HepG2 (cell line): ENCODE measurements around the gene EFCAB8. TPM values are rescaled to one million over a fixed set of nuclear protein-coding genes. Genes with fewer than 3 reads are reported as not detected.

Experiments used
- ATAC-seq: fragments of 200-7000 bp; cut with Tn5 transposase; 3 replicates; pipeline ENCODE4 v1.9.1; 2020; ENCODE audit warnings: mild to moderate bottlenecking, moderate library complexity
- BruUV-seq: library from RNA; stranded (reverse); fragments of 400-500 nt; replicated peaks from 2 replicates; lab custom pipeline; 2021; lab: Mats Ljungman, UMichigan
- CTCF ChIA-PET: fragments of 300-600 bp; formaldehyde crosslinking; extraction: SDS; loops from one replicate; lab custom pipeline; 2021; ENCODE audit warnings: low total read pairs, inconsistent platforms, low intra/inter-chr PET ratio; lab: Yijun Ruan, JAX
- POLR2A ChIA-PET: fragments of 350-600 bp; sonication (Branson Sonifier 250); formaldehyde crosslinking; loops from one replicate; lab custom pipeline; 2020; ENCODE audit warnings: antibody characterized with exemption, inconsistent platforms; lab: Yijun Ruan, JAX
- DNase-seq: peaks from one replicate; pipeline ENCODE4 v3.0.0-alpha.2; 2015; ENCODE audit warnings: low spot score
- FAIRE-seq: peaks from 3 replicates; lab custom pipeline; 2011; peaks lifted over from hg19 to GRCh38; lab: Jason Lieb, UNC
- H2AFZ ChIP-seq: one replicate; pipeline ENCODE4 v1.6.1; 2011; ENCODE audit warnings: low read length, inconsistent platforms
- H3K27ac ChIP-seq: fragments of 300-600 bp; 3 replicates; pipeline ENCODE4 v1.8.0; 2011; ENCODE audit warnings: mixed run types, mild to moderate bottlenecking, mixed read lengths, low read length, inconsistent platforms; ENCODE audit not compliant: insufficient read depth; ENCODE audit errors: extremely low read length
- H3K27me3 ChIP-seq, 2 experiments: fragments of 200-600 bp in 1 of 2; 2 replicates in 1 of 2; 3 replicates in 1 of 2; pipeline versions ENCODE4 v1.6.0 to v1.8.0; 2011; ENCODE audit warnings: low read length in 2 of 2, mild to moderate bottlenecking in 2 of 2, moderate library complexity in 2 of 2, inconsistent platforms in 1 of 2; ENCODE audit not compliant: insufficient read depth in 2 of 2, control insufficient read depth in 1 of 2
- H3K36me3 ChIP-seq, 2 experiments: fragments of 200-600 bp in 1 of 2; replicated peaks in 1 of 2; 2 replicates in 1 of 2; 3 replicates in 1 of 2; pipeline versions ENCODE4 v1.5.1 to v1.8.0; 2011; ENCODE audit warnings: low read length in 2 of 2, inconsistent platforms in 1 of 2; ENCODE audit not compliant: insufficient read depth in 2 of 2, control insufficient read depth in 1 of 2
- H3K4me1 ChIP-seq: 2 replicates; pipeline ENCODE4 v1.5.1; 2012; ENCODE audit warnings: low read length, inconsistent platforms; ENCODE audit not compliant: insufficient read depth
- H3K4me2 ChIP-seq: 2 replicates; pipeline ENCODE4 v1.6.0; 2011; ENCODE audit warnings: low read depth, low read length, inconsistent platforms
- H3K4me3 ChIP-seq, 3 experiments: fragments of 200-600 bp in 1 of 3; sonication (generic), shearing (Covaris generic) in 1 of 3; replicated peaks in 1 of 3; 2 replicates each; pipeline ENCODE4 v1.5.1; 2011 to 2016; ENCODE audit warnings: low read length in 3 of 3, inconsistent platforms in 2 of 3, low read depth in 2 of 3, mild to moderate bottlenecking in 2 of 3, control low read depth in 1 of 3, mixed read lengths in 1 of 3; ENCODE audit not compliant: insufficient read depth in 1 of 3
- H3K79me2 ChIP-seq: one replicate; pipeline ENCODE4 v1.6.1; 2011; ENCODE audit warnings: low read length, inconsistent platforms; ENCODE audit not compliant: insufficient read depth
- H3K9ac ChIP-seq: 2 replicates; pipeline ENCODE4 v1.6.0; 2011; ENCODE audit warnings: mild to moderate bottlenecking, low read depth, low read length, inconsistent platforms; ENCODE audit not compliant: insufficient read depth
- H3K9me3 ChIP-seq: 2 replicates; pipeline ENCODE4 v1.5.1; 2012; ENCODE audit warnings: mild to moderate bottlenecking, low read length
- H4K20me1 ChIP-seq: 2 replicates; pipeline ENCODE4 v1.6.0; 2011; ENCODE audit warnings: inconsistent platforms, mild to moderate bottlenecking, low read length, moderate library complexity; ENCODE audit not compliant: insufficient read depth
- CEBPZ ChIP-seq: IDR thresholded peaks from 2 replicates; pipeline ENCODE4 v1.6.1; 2012; ENCODE audit warnings: low read length, improper control_type of control experiment
- ETV5 ChIP-seq: IDR thresholded peaks from 2 replicates; pipeline ENCODE4 v1.6.1; 2018; ENCODE audit warnings: missing biosample characterization, missing genetic modification reagents, inconsistent platforms, borderline replicate concordance
- GABPB1 ChIP-seq: IDR thresholded peaks from 2 replicates; pipeline ENCODE4 v1.6.1; 2016; ENCODE audit warnings: mild to moderate bottlenecking, missing genetic modification reagents, moderate library complexity, missing compliant biosample characterization
- GMEB1 ChIP-seq: sonication (generic); formaldehyde crosslinking; IDR thresholded peaks from 2 replicates; pipeline ENCODE4 v1.5.1; 2020; ENCODE audit warnings: missing genetic modification reagents, mild to moderate bottlenecking, borderline replicate concordance
- MYPOP ChIP-seq: sonication (generic); formaldehyde crosslinking; IDR thresholded peaks from 2 replicates; pipeline ENCODE4 v1.8.1; 2023; ENCODE audit warnings: mild to moderate bottlenecking, moderate library complexity, missing genetic modification reagents
- ZNF431 ChIP-seq: sonication (generic); formaldehyde crosslinking; IDR thresholded peaks from 2 replicates; pipeline ENCODE4 v1.9.0; 2022; ENCODE audit warnings: missing genetic modification reagents, low read depth, mild to moderate bottlenecking, borderline replicate concordance
- ZNF512 ChIP-seq: sonication (generic); formaldehyde crosslinking; IDR thresholded peaks from 2 replicates; pipeline ENCODE4 v1.4.0; 2020; ENCODE audit warnings: mild to moderate bottlenecking, missing genetic modification reagents
- ZNF772 ChIP-seq: sonication (generic); formaldehyde crosslinking; IDR thresholded peaks from 2 replicates; pipeline ENCODE4 v1.5.0; 2020; ENCODE audit warnings: mild to moderate bottlenecking, missing genetic modification reagents
- ZSCAN9 ChIP-seq: IDR thresholded peaks from 2 replicates; pipeline ENCODE4 v1.6.1; 2016; ENCODE audit warnings: borderline replicate concordance
- WGBS: methylation state at CpG from one replicate; pipeline ENCODE4 v1.1.6; 2017; ENCODE audit warnings: low lambda C conversion rate; 5-methylcytosine and 5-hydroxymethylcytosine counted together
- in situ Hi-C: cut with HindIII; loops from 2 replicates; pipeline ENCODE4 v1.10.0; 2017; ENCODE audit warnings: low pct_unique_long_range_greater_than_20kb; ENCODE audit not compliant: extremely low pct_ligation_motif_present
- intact Hi-C: fragments of 100-400 bp; cut with micrococcal nuclease; formaldehyde crosslinking; loops from one replicate; pipeline ENCODE4 v1.10.0; 2022; ENCODE audit not compliant: unreplicated experiment
- polyA plus RNA-seq, 8 experiments: library from polyadenylated mRNA; depleted of rRNA in 3 of 8; stranded (reverse) in 7 of 8; unstranded in 1 of 8; fragments of >200 nt; fragmentation: Illumina TruSeq in 4 of 8; extraction: Trizol in 4 of 8; gene quantifications; 2 replicates each; pipeline versions ENCODE4 v1.2.1 to v1.2.3, GENCODE V29; 2011 to 2016; ENCODE audit warnings: low read depth in 4 of 8, missing spikeins in 1 of 8, mixed read lengths in 1 of 8; ENCODE audit not compliant: insufficient read depth in 1 of 8
- total RNA-seq, 5 experiments: library from RNA; depleted of rRNA; stranded (reverse); fragments of >200 nt; fragmentation: Illumina TruSeq; extraction: Trizol; gene quantifications; 2 replicates each; pipeline ENCODE4 v1.2.3, GENCODE V29; 2016; ENCODE audit warnings: low read depth in 1 of 5

The EFCAB8 gene
- total and polyA plus RNA-seq, 2 of the 13 experiments (the other 11 are each of a cell fraction or from before 2014, with no cell fraction given) = 0.15 to 0.22 TPM

- peaks cover 0 to 19% of the 10 kb centered on the region in 2 experiments; a peak in 3 of 5 replicates for H3K27me3 ChIP-seq
- FAIRE-seq = no peak
- no peak for DNase-seq
- H3K79me2 ChIP-seq = no peaks in the 10 kb centered on the region
- H3K9ac ChIP-seq = no peak overlapping the region
- in situ Hi-C loops = no loop called here
- no peak overlapping the region for H3K27ac ChIP-seq
- no peak overlapping the region for H3K4me3 ChIP-seq
- H2AFZ ChIP-seq = no peak overlapping the region
- ATAC-seq = no peak
- no peaks in the 10 kb centered on the region for H3K4me1 ChIP-seq
- WGBS = 1% methylated on average over 4 of the region's 4 CpGs
- no peaks in the 10 kb centered on the region for H3K36me3 ChIP-seq
- CTCF ChIA-PET = no interaction called here
- BruUV-seq = no TSS peak
- POLR2A ChIA-PET = no interaction called here
- H3K4me2 ChIP-seq = no peak overlapping the region
- no peaks in the 10 kb centered on the region for H4K20me1 ChIP-seq
- TF ChIP-seq ZNF431 (CRISPR knock-in tag) (0 out of 2 replicates have a peak, but pooled peaks have one; percentile 69), GABPB1 (no peak), ZNF772 (no peak)
- TF ChIP-seq, all 625 proteins: peak for 1
- H3K9me3 ChIP-seq = no peaks in the 10 kb centered on the region
- intact Hi-C loops = no loop called here
Observed at GRCh38 chr20:32934580-32934979, 75.9 kb downstream of the EFCAB8 start.

GRCh38 chr20:32941155-32941885, 82.6 kb downstream of the EFCAB8 start:
- in situ Hi-C loops = no loop called here
- intact Hi-C loops = no loop called here
- ChIA-PET CTCF (no interaction called here), POLR2A (no interaction called here)
- Histone ChIP-seq H3K79me2 (no peaks in the 10 kb centered on the region), H3K4me1 (peaks cover 9% of the 10 kb centered on the region), H3K36me3 (no peaks in the 10 kb centered on the region), H3K4me3 (no peak overlapping the region), H4K20me1 (no peaks in the 10 kb centered on the region), H3K9me3 (no peaks in the 10 kb centered on the region), H2AFZ (no peak overlapping the region), H3K9ac (no peak overlapping the region), H3K27me3 (no peaks in the 10 kb centered on the region; a peak in 1 of 5 replicates), H3K27ac (no peak overlapping the region), H3K4me2 (no peak overlapping the region)
- BruUV-seq = no TSS peak
- WGBS = 48% methylated on average over 4 of the region's 4 CpGs
- FAIRE-seq (no peak), DNase-seq (no peak), ATAC-seq (no peak)
- TF ChIP-seq GMEB1 (CRISPR knock-in tag) (no peak), CEBPZ (no peak), ZNF512 (no peak), ZSCAN9 (no peak), ETV5 (CRISPR knock-in tag) (no peak), MYPOP (no peak)
